ENCODE results near the gene VWA1.
"Not testable (repeated sequence)": the region's sequence is repeated elsewhere in the genome, so short reads cannot be mapped to it uniquely, and the experiment has no call there.

The VWA1 gene

GRCh38 chr1:1402901-1403392 lies 32.5 kb upstream of the VWA1 start:
- DNase-seq (ENCODE audit: low spot score), result not testable (repeated sequence)

- DNase-seq (ENCODE audit: low spot score), result no peak
Measured at GRCh38 chr1:1403653-1404052, 31.8 kb upstream of the VWA1 start.

- no peak for DNase-seq (ENCODE audit: low spot score)
Measured at GRCh38 chr1:1406101-1406820, 29.2 kb upstream of the VWA1 start.

- peak; percentile 93 for DNase-seq (ENCODE audit: low spot score)
Measured at GRCh38 chr1:1406821-1407635, 28.5 kb upstream of the VWA1 start, which contains the start of gene MRPL20. Gene MRPL20, minus strand, starts transcription at chr1:1407293. Its CDS starts 76 bp downstream, at chr1:1407217.

- DNase-seq (ENCODE audit: low spot score), result peak; percentile 16
Measured at GRCh38 chr1:1407636-1408318, 27.7 kb upstream of the VWA1 start.

- not testable (repeated sequence) for DNase-seq (ENCODE audit: low spot score)
Measured at GRCh38 chr1:1410238-1410637, 25.3 kb upstream of the VWA1 start.

GRCh38 chr1:1411626-1412025 lies 23.9 kb upstream of the VWA1 start:
- no peak for DNase-seq (ENCODE audit: low spot score)

GRCh38 chr1:1412311-1412902 lies 23.1 kb upstream of the VWA1 start:
- not testable (repeated sequence) for DNase-seq (ENCODE audit: low spot score)

GRCh38 chr1:1415751-1416150 lies 19.7 kb upstream of the VWA1 start:
- DNase-seq (ENCODE audit: low spot score), result no peak

- DNase-seq (ENCODE audit: low spot score), result not testable (repeated sequence)
Measured at GRCh38 chr1:1417396-1417795, 18.1 kb upstream of the VWA1 start.

GRCh38 chr1:1417825-1418463 lies 17.5 kb upstream of the VWA1 start:
- DNase-seq (ENCODE audit: low spot score), result not testable (repeated sequence)

GRCh38 chr1:1418464-1419362 lies 16.8 kb upstream of the VWA1 start:
- peak; percentile 9 for DNase-seq (ENCODE audit: low spot score)

- peak; percentile 4 for DNase-seq (ENCODE audit: low spot score)
Measured at GRCh38 chr1:1419363-1419812, 16.1 kb upstream of the VWA1 start.

GRCh38 chr1:1419813-1420653 lies 15.5 kb upstream of the VWA1 start:
- DNase-seq (ENCODE audit: low spot score), result peak; percentile 62

GRCh38 chr1:1420654-1421141 lies 14.8 kb upstream of the VWA1 start:
- DNase-seq (ENCODE audit: low spot score), result no peak

- peak; percentile 5 for DNase-seq (ENCODE audit: low spot score)
Measured at GRCh38 chr1:1421147-1421906, 14.2 kb upstream of the VWA1 start, which contains the start of gene ANKRD65. Gene ANKRD65, minus strand, starts transcription at chr1:1421276. Its CDS starts 271 bp downstream, at chr1:1421005.

- peak; percentile 5 for DNase-seq (ENCODE audit: low spot score)
Measured at GRCh38 chr1:1421907-1422464, 13.5 kb upstream of the VWA1 start.
